Endothelial cell of umbilical vein (primary cell): ENCODE data around the gene TADA1. TPM values are rescaled to one million over a fixed set of nuclear protein-coding genes. Genes with fewer than 3 reads are reported as not detected.

Experiments used
- BruUV-seq: library from RNA; stranded (reverse); fragments of 400-500 nt; replicated peaks from 2 replicates; lab custom pipeline; 2021; lab: Mats Ljungman, UMichigan
- CTCF ChIA-PET: fragments of 300-600, 350-600 bp; sonication (Branson Sonifier 250); formaldehyde crosslinking; loops from one replicate; lab custom pipeline; 2021; ENCODE audit warnings: antibody characterized with exemption, inconsistent platforms; lab: Charles Lee
- POLR2A ChIA-PET: fragments of 300-600, 350-600 bp; sonication (Branson Sonifier 250); formaldehyde crosslinking; loops from one replicate; lab custom pipeline; 2021; ENCODE audit warnings: antibody characterized with exemption, inconsistent platforms; lab: Charles Lee
- DNase-seq: peaks from one replicate; pipeline ENCODE4 v3.0.0-alpha.2; 2011; ENCODE audit warnings: low read depth, low spot score
- FAIRE-seq: peaks from 2 replicates; lab custom pipeline; 2011; peaks lifted over from hg19 to GRCh38; lab: Jason Lieb, UNC
- H2AFZ ChIP-seq: 2 replicates; pipeline ENCODE4 v1.6.0; 2012; ENCODE audit warnings: low read depth, low read length, control low read depth, inconsistent platforms
- H3K27ac ChIP-seq: 2 replicates; pipeline ENCODE4 v1.5.1; 2011; ENCODE audit warnings: low read depth, mild to moderate bottlenecking, control low read depth, low read length, moderate library complexity; ENCODE audit not compliant: insufficient read depth
- H3K27me3 ChIP-seq, 2 experiments: 2 replicates each; pipeline versions ENCODE4 v1.6.0 to v1.6.1; 2011; ENCODE audit warnings: low read length in 2 of 2, mixed read lengths in 1 of 2; ENCODE audit not compliant: control insufficient read depth in 2 of 2, insufficient read depth in 2 of 2
- H3K36me3 ChIP-seq, 2 experiments: 2 replicates in 1 of 2; 3 replicates in 1 of 2; pipeline ENCODE4 v1.5.1; 2011; ENCODE audit warnings: low read length in 2 of 2, mild to moderate bottlenecking in 1 of 2, moderate library complexity in 1 of 2; ENCODE audit not compliant: control insufficient read depth in 2 of 2, insufficient read depth in 2 of 2; ENCODE audit errors: extremely low read depth in 1 of 2
- H3K4me1 ChIP-seq: 3 replicates; pipeline ENCODE4 v1.5.1; 2011; ENCODE audit warnings: mild to moderate bottlenecking, low read length; ENCODE audit not compliant: control insufficient read depth, insufficient read depth; ENCODE audit errors: extremely low read depth
- H3K4me2 ChIP-seq: 2 replicates; pipeline ENCODE4 v1.6.1; 2011; ENCODE audit warnings: low read length, control low read depth, mixed read lengths; ENCODE audit not compliant: insufficient read depth
- H3K4me3 ChIP-seq, 3 experiments: fragments of 200-600 bp in 1 of 3; sonication (generic), shearing (Covaris generic) in 1 of 3; replicated peaks in 1 of 3; 2 replicates each; pipeline ENCODE4 v1.5.1; 2011 to 2016; ENCODE audit warnings: control low read depth in 3 of 3, low read length in 3 of 3, mild to moderate bottlenecking in 2 of 3, inconsistent platforms in 1 of 3, low read depth in 1 of 3, moderate library complexity in 1 of 3; ENCODE audit not compliant: insufficient read depth in 1 of 3
- H3K79me2 ChIP-seq: 2 replicates; pipeline ENCODE4 v1.6.0; 2012; ENCODE audit warnings: low read length, inconsistent platforms; ENCODE audit not compliant: control insufficient read depth, insufficient read depth
- H3K9ac ChIP-seq: replicated peaks from 2 replicates; pipeline ENCODE3; 2011; ENCODE audit warnings: low read length, control low read depth; ENCODE audit not compliant: insufficient read depth; ENCODE audit errors: extremely low read depth
- H3K9me1 ChIP-seq: replicated peaks from 3 replicates; pipeline ENCODE4 v1.6.0; 2011; ENCODE audit warnings: mild to moderate bottlenecking, low read length; ENCODE audit not compliant: control insufficient read depth, insufficient read depth; ENCODE audit errors: extremely low read depth
- H3K9me3 ChIP-seq: replicated peaks from 2 replicates; pipeline ENCODE4 v1.5.1; 2012; ENCODE audit warnings: low read length, inconsistent platforms; ENCODE audit not compliant: control insufficient read depth, insufficient read depth
- H4K20me1 ChIP-seq: replicated peaks from 2 replicates; pipeline ENCODE3; 2011; ENCODE audit warnings: mild to moderate bottlenecking, low read length; ENCODE audit not compliant: control insufficient read depth, insufficient read depth; ENCODE audit errors: extremely low read depth
- EZH2 ChIP-seq: IDR thresholded peaks from 2 replicates; pipeline ENCODE4 v1.6.1; 2012; ENCODE audit warnings: borderline replicate concordance, low read depth, mild to moderate bottlenecking, moderate library complexity, low read length, inconsistent platforms; ENCODE audit not compliant: severe bottlenecking
- FOS ChIP-seq: IDR thresholded peaks from 2 replicates; pipeline ENCODE4 v1.6.1; 2011; ENCODE audit warnings: mild to moderate bottlenecking, low read length, moderate library complexity, borderline replicate concordance; ENCODE audit not compliant: insufficient read depth
- GATA2 ChIP-seq: IDR thresholded peaks from 2 replicates; pipeline ENCODE4 v1.7.0; 2011; ENCODE audit warnings: low read depth, mild to moderate bottlenecking, moderate library complexity, mixed read lengths, low read length; ENCODE audit not compliant: insufficient read length, insufficient read depth
- JUN ChIP-seq: IDR thresholded peaks from 2 replicates; pipeline ENCODE4 v1.6.1; 2011; ENCODE audit warnings: borderline replicate concordance, low read depth; ENCODE audit not compliant: insufficient read length, insufficient read depth
- MYC ChIP-seq: IDR thresholded peaks from one replicate; pipeline ENCODE4 v1.6.1; 2011; ENCODE audit warnings: mild to moderate bottlenecking, low read depth, low read length
- POLR2A ChIP-seq: IDR thresholded peaks from 2 replicates; pipeline ENCODE4 v1.6.1; 2012; ENCODE audit warnings: low read depth, mild to moderate bottlenecking, control low read depth, low read length
- POLR2AphosphoS5 ChIP-seq: IDR thresholded peaks from 2 replicates; pipeline ENCODE4 v1.6.1; 2012; ENCODE audit warnings: low read depth, mild to moderate bottlenecking, control low read depth, low read length, moderate library complexity; ENCODE audit not compliant: insufficient read depth
- dilution Hi-C: fragments of 300-500 bp; cut with MboI; formaldehyde crosslinking; loops from one replicate; pipeline ENCODE4 v1.15.0; 2019; ENCODE audit warnings: low sequenced_read_pairs; ENCODE audit not compliant: extremely low pct_ligation_motif_present
- intact Hi-C: fragments of 100-400 bp; cut with micrococcal nuclease; formaldehyde crosslinking; loops from one replicate; pipeline ENCODE4 v1.10.0; 2022
- polyA plus RNA-seq, 4 experiments: library from polyadenylated mRNA; depleted of rRNA in 3 of 4; stranded (reverse) in 3 of 4; unstranded in 1 of 4; fragments of >200 nt; gene quantifications; 2 replicates each; pipeline versions ENCODE4 v1.2.1 to v1.2.3, GENCODE V29; 2011 to 2012; ENCODE audit warnings: missing spikeins in 1 of 4
- total RNA-seq: library from RNA; stranded (reverse); gene quantifications from 2 replicates; pipeline ENCODE4 v1.2.3, GENCODE V29; 2021
- TF ChIP-seq, protein P1 (sequence below): IDR thresholded peaks from 2 replicates; pipeline ENCODE4 v1.6.1; 2011; ENCODE audit not compliant: insufficient read depth, insufficient read length
- TF ChIP-seq, protein P2 (sequence below), 2 donors: IDR thresholded peaks; 1 replicate in 1 of 2; 2 replicates in 1 of 2; pipeline ENCODE4 v1.5.1; 2011; ENCODE audit warnings: low read length in 2 of 2, mild to moderate bottlenecking in 2 of 2, moderate library complexity in 2 of 2, control low read depth in 1 of 2, inconsistent platforms in 1 of 2, low read depth in 1 of 2; ENCODE audit not compliant: insufficient read depth in 1 of 2; ENCODE audit errors: extremely low read depth in 1 of 2

TADA1 gene
- total and polyA plus RNA-seq, 2 donors (not counting 3 experiments of a cell fraction or from before 2014, with no cell fraction given) = 7.0 to 7.9 TPM

DNA sequence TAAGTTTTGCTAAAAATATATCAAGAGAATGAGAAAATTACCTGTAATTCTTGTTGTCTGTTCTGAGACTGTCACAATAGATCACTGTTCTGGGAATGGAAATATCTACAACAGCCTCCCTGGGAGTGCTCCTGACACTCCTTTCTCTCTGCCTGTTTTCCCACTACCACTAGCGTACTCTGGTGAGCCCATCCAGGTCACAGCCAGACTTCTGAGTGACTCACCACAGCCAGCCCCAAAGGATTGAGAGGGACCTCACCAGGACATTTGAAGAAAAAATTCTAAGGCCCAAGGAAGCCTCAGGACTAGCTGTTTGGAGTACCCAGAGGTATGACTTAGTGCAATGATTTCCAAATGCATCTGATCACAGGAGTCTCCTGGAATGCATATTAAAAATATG, 39.0 kb upstream of the TADA1 start:
- Histone ChIP-seq H3K27ac (no peak overlapping the region), H2AFZ (no peak overlapping the region), H3K79me2 (no peaks in the 10 kb centered on the region), H3K4me2 (no peak overlapping the region), H3K4me3 (no peak overlapping the region), H4K20me1 (no peaks in the 10 kb centered on the region), H3K4me1 (no peaks in the 10 kb centered on the region), H3K27me3 (peaks cover 21 to 39% of the 10 kb centered on the region in 2 experiments), H3K9me1 (no peaks in the 10 kb centered on the region), H3K9ac (no peak overlapping the region), H3K9me3 (no peaks in the 10 kb centered on the region), H3K36me3 (no peaks in the 10 kb centered on the region)
- intact Hi-C loops (no loop called here), dilution Hi-C loops (no loop called here)
- DNase-seq (no peak), FAIRE-seq (no peak)
- ChIA-PET POLR2A (no interaction called here), CTCF (interaction anchor here (13.5 kb wide), 1 partner anchor 145 kb away, joined by 509 read pairs; no protein-coding TSS in a partner anchor)
- BruUV-seq = no TSS peak
- TF ChIP-seq, protein P1, sequence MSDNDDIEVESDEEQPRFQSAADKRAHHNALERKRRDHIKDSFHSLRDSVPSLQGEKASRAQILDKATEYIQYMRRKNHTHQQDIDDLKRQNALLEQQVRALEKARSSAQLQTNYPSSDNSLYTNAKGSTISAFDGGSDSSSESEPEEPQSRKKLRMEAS = no peak
- TF ChIP-seq FOS (no peak), MYC (no peak), JUN (no peak), GATA2 (no peak), EZH2 (no peak), POLR2A (no peak), POLR2AphosphoS5 (no peak)
- TF ChIP-seq, protein P2, sequence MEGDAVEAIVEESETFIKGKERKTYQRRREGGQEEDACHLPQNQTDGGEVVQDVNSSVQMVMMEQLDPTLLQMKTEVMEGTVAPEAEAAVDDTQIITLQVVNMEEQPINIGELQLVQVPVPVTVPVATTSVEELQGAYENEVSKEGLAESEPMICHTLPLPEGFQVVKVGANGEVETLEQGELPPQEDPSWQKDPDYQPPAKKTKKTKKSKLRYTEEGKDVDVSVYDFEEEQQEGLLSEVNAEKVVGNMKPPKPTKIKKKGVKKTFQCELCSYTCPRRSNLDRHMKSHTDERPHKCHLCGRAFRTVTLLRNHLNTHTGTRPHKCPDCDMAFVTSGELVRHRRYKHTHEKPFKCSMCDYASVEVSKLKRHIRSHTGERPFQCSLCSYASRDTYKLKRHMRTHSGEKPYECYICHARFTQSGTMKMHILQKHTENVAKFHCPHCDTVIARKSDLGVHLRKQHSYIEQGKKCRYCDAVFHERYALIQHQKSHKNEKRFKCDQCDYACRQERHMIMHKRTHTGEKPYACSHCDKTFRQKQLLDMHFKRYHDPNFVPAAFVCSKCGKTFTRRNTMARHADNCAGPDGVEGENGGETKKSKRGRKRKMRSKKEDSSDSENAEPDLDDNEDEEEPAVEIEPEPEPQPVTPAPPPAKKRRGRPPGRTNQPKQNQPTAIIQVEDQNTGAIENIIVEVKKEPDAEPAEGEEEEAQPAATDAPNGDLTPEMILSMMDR (IDR thresholded peaks at IDR 0.05; ENCODE audit: extremely low read depth in 1 of 2, insufficient read depth in 1 of 2, low read depth in 1 of 2, low read length in 2 of 2) = no peak
